SJSA1 (cell line): Measurements from ENCODE around the gene VEGFD. TPM values are rescaled to one million over a fixed set of nuclear protein-coding genes. Genes with fewer than 3 reads are reported as not detected.

ENCODE experiments used
- DNase-seq, 2 experiments: peaks; one replicate each; pipeline ENCODE4 v3.0.0-alpha.2; 2015 to 2020; ENCODE audit warnings: low spot score in 2 of 2, low read depth in 1 of 2
- H3K27ac ChIP-seq: fragments of 250-450 bp; sonication (Bioruptor Pico); 2 replicates; pipeline ENCODE4 v1.5.1; 2020; ENCODE audit warnings: mild to moderate bottlenecking, moderate library complexity
- H3K27me3 ChIP-seq: fragments of 250-450 bp; sonication (Bioruptor Pico); replicated peaks from 2 replicates; pipeline ENCODE4 v1.5.1; 2020; ENCODE audit warnings: mild to moderate bottlenecking, moderate library complexity
- H3K36me3 ChIP-seq: fragments of 250-450 bp; sonication (Bioruptor Pico); 2 replicates; pipeline ENCODE4 v1.5.1; 2020; ENCODE audit warnings: mild to moderate bottlenecking
- H3K4me1 ChIP-seq: fragments of 250-450 bp; sonication (Bioruptor Pico); replicated peaks from 2 replicates; pipeline ENCODE4 v1.6.1; 2021; ENCODE audit warnings: mild to moderate bottlenecking
- H3K4me3 ChIP-seq: fragments of 250-450 bp; sonication (Bioruptor Pico); 2 replicates; pipeline ENCODE4 v1.5.1; 2020; ENCODE audit warnings: mild to moderate bottlenecking
- H3K9me3 ChIP-seq: fragments of 250-450 bp; sonication (Bioruptor Pico); replicated peaks from 2 replicates; pipeline ENCODE4 v1.5.1; 2020; ENCODE audit warnings: mild to moderate bottlenecking
- total RNA-seq: library from RNA; depleted of rRNA; stranded (reverse); fragments of >200 nt; shearing (Covaris generic); gene quantifications from 2 replicates; pipeline ENCODE4 v1.2.3, GENCODE V29; 2014; rRNA removed

Gene VEGFD
- not detected in 2 replicates for total RNA-seq

GRCh38 chrX:15384304-15384703, at the start of gene VEGFD:
VEGFD (minus strand) TSS chrX:15384413; CDS start chrX:15383946, 467 bp downstream.
- Histone ChIP-seq H3K36me3 (no peaks in the 10 kb centered on the region), H3K4me1 (no peaks in the 10 kb centered on the region), H3K9me3 (no peaks in the 10 kb centered on the region), H3K27ac (no peak within 1 kb of the TSS), H3K27me3 (no peaks in the 10 kb centered on the region), H3K4me3 (no peak within 1 kb of the TSS)
- DNase-seq = no peak

- no peaks in the 10 kb centered on the region for H3K36me3 ChIP-seq
- H3K27me3 ChIP-seq = no peaks in the 10 kb centered on the region
- no peaks in the 10 kb centered on the region for H3K9me3 ChIP-seq
- no peak for DNase-seq
- no peaks in the 10 kb centered on the region for H3K4me1 ChIP-seq
- H3K4me3 ChIP-seq = no peak overlapping the region
- no peak overlapping the region for H3K27ac ChIP-seq
Measured at GRCh38 chrX:15430584-15430983, 46.4 kb upstream of the VEGFD start.

- Histone ChIP-seq H3K27ac (no peak overlapping the region), H3K27me3 (no peaks in the 10 kb centered on the region), H3K9me3 (no peaks in the 10 kb centered on the region), H3K4me1 (no peaks in the 10 kb centered on the region), H3K4me3 (no peak overlapping the region), H3K36me3 (no peaks in the 10 kb centered on the region)
- DNase-seq = no peak
Measured at GRCh38 chrX:15430076-15430475, 45.9 kb upstream of the VEGFD start.

GRCh38 chrX:15425024-15425423, 40.8 kb upstream of the VEGFD start:
- H3K36me3 ChIP-seq = no peaks in the 10 kb centered on the region
- no peaks in the 10 kb centered on the region for H3K9me3 ChIP-seq
- no peak overlapping the region for H3K27ac ChIP-seq
- DNase-seq = no peak
- H3K4me3 ChIP-seq = no peak overlapping the region
- no peaks in the 10 kb centered on the region for H3K4me1 ChIP-seq
- no peaks in the 10 kb centered on the region for H3K27me3 ChIP-seq

GRCh38 chrX:15418707-15419181, 34.5 kb upstream of the VEGFD start:
- H3K4me3 ChIP-seq = no peak overlapping the region
- no peaks in the 10 kb centered on the region for H3K36me3 ChIP-seq
- H3K27me3 ChIP-seq = no peaks in the 10 kb centered on the region
- H3K27ac ChIP-seq = no peak overlapping the region
- no peak for DNase-seq
- H3K9me3 ChIP-seq = no peaks in the 10 kb centered on the region
- H3K4me1 ChIP-seq = no peaks in the 10 kb centered on the region

- Histone ChIP-seq H3K9me3 (no peaks in the 10 kb centered on the region), H3K27ac (no peak overlapping the region), H3K36me3 (no peaks in the 10 kb centered on the region), H3K4me1 (no peaks in the 10 kb centered on the region), H3K4me3 (no peak overlapping the region), H3K27me3 (no peaks in the 10 kb centered on the region)
- DNase-seq = no peak
Measured at GRCh38 chrX:15418041-15418706, 34.0 kb upstream of the VEGFD start.

GRCh38 chrX:15416133-15416993, 32.1 kb upstream of the VEGFD start:
- DNase-seq = no peak
- Histone ChIP-seq H3K4me3 (no peak overlapping the region), H3K9me3 (no peaks in the 10 kb centered on the region), H3K27ac (no peak overlapping the region), H3K27me3 (no peaks in the 10 kb centered on the region), H3K36me3 (no peaks in the 10 kb centered on the region), H3K4me1 (no peaks in the 10 kb centered on the region)

GRCh38 chrX:15413101-15413500, 28.9 kb upstream of the VEGFD start:
- Histone ChIP-seq H3K4me1 (no peaks in the 10 kb centered on the region), H3K4me3 (no peak overlapping the region), H3K9me3 (no peaks in the 10 kb centered on the region), H3K27me3 (no peaks in the 10 kb centered on the region), H3K27ac (no peak overlapping the region), H3K36me3 (no peaks in the 10 kb centered on the region)
- no peak for DNase-seq

GRCh38 chrX:15410947-15411346, 26.7 kb upstream of the VEGFD start:
- no peaks in the 10 kb centered on the region for H3K9me3 ChIP-seq
- H3K4me1 ChIP-seq = no peaks in the 10 kb centered on the region
- H3K27ac ChIP-seq = no peak overlapping the region
- no peak for DNase-seq
- no peaks in the 10 kb centered on the region for H3K27me3 ChIP-seq
- no peaks in the 10 kb centered on the region for H3K36me3 ChIP-seq
- no peak overlapping the region for H3K4me3 ChIP-seq

GRCh38 chrX:15410430-15410829, 26.2 kb upstream of the VEGFD start:
- no peaks in the 10 kb centered on the region for H3K27me3 ChIP-seq
- no peaks in the 10 kb centered on the region for H3K4me1 ChIP-seq
- no peak overlapping the region for H3K27ac ChIP-seq
- H3K36me3 ChIP-seq = no peaks in the 10 kb centered on the region
- H3K4me3 ChIP-seq = no peak overlapping the region
- no peak for DNase-seq
- H3K9me3 ChIP-seq = no peaks in the 10 kb centered on the region

GRCh38 chrX:15405846-15406245, 21.6 kb upstream of the VEGFD start:
- Histone ChIP-seq H3K4me3 (no peak overlapping the region), H3K4me1 (no peaks in the 10 kb centered on the region), H3K36me3 (no peaks in the 10 kb centered on the region), H3K27ac (no peak overlapping the region), H3K27me3 (no peaks in the 10 kb centered on the region), H3K9me3 (no peaks in the 10 kb centered on the region)
- DNase-seq = no peak

GRCh38 chrX:15404401-15405096, 20.3 kb upstream of the VEGFD start:
- Histone ChIP-seq H3K27ac (no peak overlapping the region), H3K4me3 (no peak overlapping the region), H3K36me3 (no peaks in the 10 kb centered on the region), H3K4me1 (no peaks in the 10 kb centered on the region), H3K27me3 (no peaks in the 10 kb centered on the region), H3K9me3 (no peaks in the 10 kb centered on the region)
- DNase-seq = no peak

- no peak for DNase-seq
- no peak overlapping the region for H3K27ac ChIP-seq
- no peaks in the 10 kb centered on the region for H3K9me3 ChIP-seq
Measured at GRCh38 chrX:15401378-15401777, 17.2 kb upstream of the VEGFD start.

GRCh38 chrX:15399962-15400391, 15.8 kb upstream of the VEGFD start:
- Histone ChIP-seq H3K4me1 (no peaks in the 10 kb centered on the region), H3K9me3 (no peaks in the 10 kb centered on the region), H3K27me3 (no peaks in the 10 kb centered on the region), H3K36me3 (no peaks in the 10 kb centered on the region), H3K4me3 (no peak overlapping the region), H3K27ac (no peak overlapping the region)
- DNase-seq = no peak

More at GRCh38 chrX:15401378-15401777, 17.2 kb upstream of the VEGFD start:
- no peaks in the 10 kb centered on the region for H3K36me3 ChIP-seq
- H3K27me3 ChIP-seq = no peaks in the 10 kb centered on the region
- no peaks in the 10 kb centered on the region for H3K4me1 ChIP-seq
- H3K4me3 ChIP-seq = no peak overlapping the region
